ENCODE data around the gene COL13A1.

The COL13A1 gene

DNA sequence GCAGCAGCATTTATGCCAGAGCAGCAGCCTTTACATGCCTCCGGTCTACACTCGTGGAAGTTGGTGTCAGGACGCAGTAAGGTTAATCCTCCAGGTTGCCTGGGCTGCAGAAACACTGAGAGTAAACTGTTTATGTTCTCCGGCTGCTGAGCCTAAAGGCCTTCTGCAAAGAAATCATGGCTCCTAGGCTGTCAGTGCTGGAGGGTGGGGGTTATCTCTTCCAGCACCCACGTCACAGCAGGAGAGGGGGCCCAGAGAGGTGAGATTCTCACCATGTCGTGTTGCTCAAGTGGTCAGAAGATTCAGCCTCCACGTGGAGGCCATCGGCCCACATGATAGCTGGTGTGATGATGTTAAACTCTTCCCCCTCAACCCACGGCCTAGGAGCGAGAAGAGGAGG is 41.2 kb downstream of the COL13A1 start:
- TF ChIP-seq, protein P1, sequence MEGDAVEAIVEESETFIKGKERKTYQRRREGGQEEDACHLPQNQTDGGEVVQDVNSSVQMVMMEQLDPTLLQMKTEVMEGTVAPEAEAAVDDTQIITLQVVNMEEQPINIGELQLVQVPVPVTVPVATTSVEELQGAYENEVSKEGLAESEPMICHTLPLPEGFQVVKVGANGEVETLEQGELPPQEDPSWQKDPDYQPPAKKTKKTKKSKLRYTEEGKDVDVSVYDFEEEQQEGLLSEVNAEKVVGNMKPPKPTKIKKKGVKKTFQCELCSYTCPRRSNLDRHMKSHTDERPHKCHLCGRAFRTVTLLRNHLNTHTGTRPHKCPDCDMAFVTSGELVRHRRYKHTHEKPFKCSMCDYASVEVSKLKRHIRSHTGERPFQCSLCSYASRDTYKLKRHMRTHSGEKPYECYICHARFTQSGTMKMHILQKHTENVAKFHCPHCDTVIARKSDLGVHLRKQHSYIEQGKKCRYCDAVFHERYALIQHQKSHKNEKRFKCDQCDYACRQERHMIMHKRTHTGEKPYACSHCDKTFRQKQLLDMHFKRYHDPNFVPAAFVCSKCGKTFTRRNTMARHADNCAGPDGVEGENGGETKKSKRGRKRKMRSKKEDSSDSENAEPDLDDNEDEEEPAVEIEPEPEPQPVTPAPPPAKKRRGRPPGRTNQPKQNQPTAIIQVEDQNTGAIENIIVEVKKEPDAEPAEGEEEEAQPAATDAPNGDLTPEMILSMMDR (conservative IDR thresholded peaks at IDR 0.05; ENCODE audit: low read depth) = no peak
- CTCF ChIA-PET = interaction anchor here (1.8 kb wide), 1 partner anchor 72 kb away, joined by 5 read pairs; no protein-coding TSS in a partner anchor
- POLR2A ChIA-PET (ENCODE audit: low non-redundant PET) = interaction anchor here (0.6 kb wide), 1 partner anchor 66 kb away, joined by 4 read pairs; no protein-coding TSS in a partner anchor
- no peak overlapping the region for H3K27ac ChIP-seq
- DNase-seq (ENCODE audit: low spot score) = no peak

GRCh38 chr10:69843923-69844322 is 42.2 kb downstream of the COL13A1 start:
- TF ChIP-seq, protein P1 (conservative IDR thresholded peaks at IDR 0.05; ENCODE audit: low read depth) = no peak
- CTCF ChIA-PET = no interaction called here
- POLR2A ChIA-PET (ENCODE audit: low non-redundant PET) = no interaction called here
- DNase-seq (ENCODE audit: low spot score) = no peak
- no peak overlapping the region for H3K27ac ChIP-seq

- ChIA-PET POLR2A (ENCODE audit: low non-redundant PET) (interaction anchor here (0.7 kb wide), 1 partner anchor 12 kb away, joined by 3 read pairs; no protein-coding TSS in a partner anchor), CTCF (interaction anchor here (0.6 kb wide), 1 partner anchor 70 kb away, joined by 4 read pairs; no protein-coding TSS in a partner anchor)
- no peak overlapping the region for H3K27ac ChIP-seq
- DNase-seq (ENCODE audit: low spot score) = no peak
- TF ChIP-seq, protein P1 (conservative IDR thresholded peaks at IDR 0.05; ENCODE audit: low read depth) = no peak
Observed at GRCh38 chr10:69844698-69845097, 43.0 kb downstream of the COL13A1 start.

GRCh38 chr10:69845574-69846292 is 44.0 kb downstream of the COL13A1 start:
- ChIA-PET POLR2A (ENCODE audit: low non-redundant PET) (no interaction called here), CTCF (no interaction called here)
- no peak for DNase-seq (ENCODE audit: low spot score)
- TF ChIP-seq, protein P1 (conservative IDR thresholded peaks at IDR 0.05; ENCODE audit: low read depth) = no peak
- H3K27ac ChIP-seq = no peak overlapping the region

DNA sequence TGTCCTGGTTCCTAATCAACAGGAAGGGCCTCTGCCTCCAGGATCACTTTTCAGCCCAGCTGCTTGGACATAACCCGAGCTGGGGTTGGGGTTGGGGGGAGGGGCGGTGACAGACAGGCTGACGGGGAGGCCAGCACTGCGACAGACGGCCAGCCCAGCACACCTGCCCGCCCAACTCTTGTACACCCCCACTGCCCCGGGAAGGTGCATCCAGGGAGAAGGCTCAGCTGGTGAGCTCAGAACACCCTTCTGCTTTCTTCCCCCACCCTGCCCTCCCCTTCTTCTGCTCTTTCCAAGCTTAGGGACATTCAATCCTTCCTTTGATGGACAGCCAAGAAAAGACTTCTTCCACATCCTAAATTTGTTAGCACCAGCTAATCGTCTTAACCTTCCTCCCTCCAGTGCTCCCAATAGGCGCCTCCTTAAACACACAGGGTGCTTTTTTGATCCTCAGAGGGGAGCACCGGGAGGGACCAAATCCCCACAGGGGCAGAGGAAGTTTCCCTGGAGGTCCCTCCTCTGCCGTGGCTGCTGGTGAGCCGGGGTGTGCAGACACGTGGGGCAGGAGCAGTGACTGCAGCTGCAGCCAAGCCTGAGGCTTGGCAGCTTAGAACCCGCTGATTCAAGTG is 44.7 kb downstream of the COL13A1 start:
- TF ChIP-seq, protein P1 (conservative IDR thresholded peaks at IDR 0.05; ENCODE audit: low read depth) = no peak
- DNase-seq (ENCODE audit: low spot score) = no peak
- POLR2A ChIA-PET (ENCODE audit: low non-redundant PET) = no interaction called here
- CTCF ChIA-PET = no interaction called here
- H3K27ac ChIP-seq = no peak overlapping the region

DNA sequence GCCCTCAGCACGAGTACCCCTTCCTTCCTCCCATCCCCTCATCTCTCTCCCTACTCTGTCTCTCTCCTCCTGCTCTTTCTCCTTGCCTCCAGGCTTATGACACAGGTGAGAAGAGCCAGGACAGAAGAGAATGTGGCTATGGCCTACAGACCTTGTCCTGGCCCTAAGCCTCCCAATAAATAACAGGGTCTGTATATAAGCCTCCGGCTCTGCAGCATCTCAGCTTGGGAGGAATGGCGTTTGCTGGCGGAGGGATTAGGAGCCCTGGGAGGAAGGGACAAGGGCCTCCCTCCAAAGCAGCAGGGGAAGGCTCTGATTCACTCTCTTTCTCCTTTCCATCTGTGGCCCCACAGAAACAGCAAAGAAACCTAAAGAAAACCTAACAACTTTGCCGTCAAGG is 45.8 kb downstream of the COL13A1 start:
- CTCF ChIA-PET = no interaction called here
- no peak for DNase-seq (ENCODE audit: low spot score)
- POLR2A ChIA-PET (ENCODE audit: low non-redundant PET) = no interaction called here
- TF ChIP-seq, protein P1 (conservative IDR thresholded peaks at IDR 0.05; ENCODE audit: low read depth) = no peak
- H3K27ac ChIP-seq = no peak overlapping the region
